Loucy (cell line): Measurements from ENCODE around the gene GDF9.

Source experiments
- EZH2phosphoT487 ChIP-seq: fragments of 200-600 bp; IDR thresholded peaks from 2 replicates; pipeline ENCODE4 v1.6.1; 2018; ENCODE audit warnings: antibody characterized with exemption, mild to moderate bottlenecking, moderate library complexity, borderline replicate concordance
- TF ChIP-seq, protein P1 (sequence below): fragments of 200-600 bp; sonication (generic); conservative IDR thresholded peaks from 2 replicates; pipeline ENCODE4 v1.5.1; 2014; ENCODE audit warnings: mild to moderate bottlenecking, antibody characterized with exemption, low read length

DNA sequence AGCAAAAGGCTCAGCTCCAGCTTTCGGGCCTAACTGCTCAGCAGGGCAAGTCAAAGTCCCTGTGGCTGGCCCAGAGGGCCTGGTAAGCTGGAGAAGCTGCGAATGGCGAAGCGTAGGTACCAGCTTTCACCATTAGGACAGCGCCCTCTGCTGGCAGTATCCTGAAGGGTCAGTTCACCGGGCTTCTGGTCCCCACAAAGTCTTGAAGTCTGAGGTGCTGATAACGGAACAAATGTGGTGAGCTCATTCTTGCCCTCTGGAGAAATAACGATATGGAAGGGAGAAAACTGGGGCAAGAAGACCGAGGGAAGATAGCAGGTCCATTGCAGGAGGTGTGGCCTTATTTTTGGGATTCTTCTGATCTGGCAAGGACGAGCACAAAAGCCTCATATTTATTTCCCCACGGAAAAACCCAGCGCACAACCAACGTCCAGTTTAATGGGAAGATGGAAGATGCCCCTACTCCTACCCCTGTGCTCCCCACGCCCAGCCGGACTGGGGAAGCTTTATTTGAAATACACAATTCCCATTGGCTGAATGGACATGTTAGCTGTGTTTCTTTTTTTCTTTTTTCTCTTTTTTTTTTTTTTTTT is 46.0 kb downstream of the GDF9 start:
- TF ChIP-seq, protein P1, sequence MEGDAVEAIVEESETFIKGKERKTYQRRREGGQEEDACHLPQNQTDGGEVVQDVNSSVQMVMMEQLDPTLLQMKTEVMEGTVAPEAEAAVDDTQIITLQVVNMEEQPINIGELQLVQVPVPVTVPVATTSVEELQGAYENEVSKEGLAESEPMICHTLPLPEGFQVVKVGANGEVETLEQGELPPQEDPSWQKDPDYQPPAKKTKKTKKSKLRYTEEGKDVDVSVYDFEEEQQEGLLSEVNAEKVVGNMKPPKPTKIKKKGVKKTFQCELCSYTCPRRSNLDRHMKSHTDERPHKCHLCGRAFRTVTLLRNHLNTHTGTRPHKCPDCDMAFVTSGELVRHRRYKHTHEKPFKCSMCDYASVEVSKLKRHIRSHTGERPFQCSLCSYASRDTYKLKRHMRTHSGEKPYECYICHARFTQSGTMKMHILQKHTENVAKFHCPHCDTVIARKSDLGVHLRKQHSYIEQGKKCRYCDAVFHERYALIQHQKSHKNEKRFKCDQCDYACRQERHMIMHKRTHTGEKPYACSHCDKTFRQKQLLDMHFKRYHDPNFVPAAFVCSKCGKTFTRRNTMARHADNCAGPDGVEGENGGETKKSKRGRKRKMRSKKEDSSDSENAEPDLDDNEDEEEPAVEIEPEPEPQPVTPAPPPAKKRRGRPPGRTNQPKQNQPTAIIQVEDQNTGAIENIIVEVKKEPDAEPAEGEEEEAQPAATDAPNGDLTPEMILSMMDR: peak; percentile 69
- TF ChIP-seq EZH2phosphoT487: no peak
